Neural cell (in vitro differentiated cells): ENCODE data around the gene HMCN2. TPM values are rescaled to one million over a fixed set of nuclear protein-coding genes. Genes with fewer than 3 reads are reported as not detected.

ENCODE experiments used
- H2AFZ ChIP-seq: fragments of 200-600, 300-800 bp; sonication (generic), shearing (Covaris generic); 2 replicates; pipeline ENCODE4 v1.6.0; 2014; ENCODE audit warnings: low read depth, mild to moderate bottlenecking, antibody characterized with exemption, low read length, moderate library complexity
- H3F3A ChIP-seq: fragments of 200-600 bp; shearing (Covaris generic); 2 replicates; pipeline ENCODE4 v1.6.1; 2016; ENCODE audit warnings: mild to moderate bottlenecking, moderate library complexity, mixed read lengths, antibody characterized with exemption, low read length; ENCODE audit not compliant: insufficient read depth, poor library complexity, severe bottlenecking
- H3K27ac ChIP-seq: fragments of 200-600, 300-800 bp; sonication (generic), shearing (Covaris generic); 2 replicates; pipeline ENCODE4 v1.5.1; 2014; ENCODE audit warnings: mild to moderate bottlenecking, low read length, moderate library complexity
- H3K27me3 ChIP-seq: fragments of 300-800, 200-600 bp; sonication (generic), shearing (Covaris generic); 2 replicates; pipeline ENCODE4 v1.6.0; 2014; ENCODE audit warnings: mild to moderate bottlenecking, low read depth, low read length, moderate library complexity; ENCODE audit not compliant: insufficient read depth
- H3K36me3 ChIP-seq: fragments of 300-800, 200-600 bp; sonication (generic), shearing (Covaris generic); 2 replicates; pipeline ENCODE4 v1.5.1; 2014; ENCODE audit warnings: mild to moderate bottlenecking, antibody characterized with exemption, low read length, moderate library complexity; ENCODE audit not compliant: insufficient read depth
- H3K4me2 ChIP-seq: fragments of 300-800, 200-600 bp; sonication (generic), shearing (Covaris generic); 2 replicates; pipeline ENCODE4 v1.6.0; 2014; ENCODE audit warnings: mild to moderate bottlenecking, low read length
- H3K4me3 ChIP-seq: fragments of 300-800, 200-600 bp; sonication (generic), shearing (Covaris generic); 2 replicates; pipeline ENCODE4 v1.5.1; 2014; ENCODE audit warnings: mild to moderate bottlenecking, low read length, moderate library complexity
- H3K79me2 ChIP-seq: fragments of 200-600 bp; shearing (Covaris generic); replicated peaks from 2 replicates; pipeline ENCODE4 v1.6.0; 2014; ENCODE audit warnings: mild to moderate bottlenecking, low read length, moderate library complexity; ENCODE audit not compliant: insufficient read depth
- H3K9ac ChIP-seq: fragments of 300-800, 200-600 bp; sonication (generic), shearing (Covaris generic); 2 replicates; pipeline ENCODE4 v1.6.1; 2016; ENCODE audit warnings: mild to moderate bottlenecking, low read length, mixed read lengths
- H3K9me2 ChIP-seq: fragments of 200-600 bp; shearing (Covaris generic); 2 replicates; pipeline ENCODE4 v1.6.1; 2016; ENCODE audit warnings: mild to moderate bottlenecking, low read length, mixed read lengths; ENCODE audit not compliant: insufficient read depth
- H3K9me3 ChIP-seq: fragments of 200-600, 300-800 bp; sonication (generic), shearing (Covaris generic); 2 replicates; pipeline ENCODE4 v1.6.1; 2016; ENCODE audit warnings: mild to moderate bottlenecking, mixed run types, low read length, moderate library complexity, mixed read lengths
- H4K20me1 ChIP-seq: fragments of 200-600 bp; shearing (Covaris generic); 2 replicates; pipeline ENCODE4 v1.6.1; 2016; ENCODE audit warnings: mild to moderate bottlenecking, mixed run types; ENCODE audit not compliant: insufficient read depth
- CTCF ChIP-seq: fragments of 450-650 bp; IDR thresholded peaks from 2 replicates; pipeline ENCODE4 v1.5.1; 2014; ENCODE audit warnings: antibody characterized with exemption, mild to moderate bottlenecking, moderate library complexity; ENCODE audit not compliant: poor library complexity, severe bottlenecking
- EP300 ChIP-seq: fragments of 450-650 bp; conservative IDR thresholded peaks from 2 replicates; pipeline ENCODE4 v1.6.1; 2014; ENCODE audit warnings: antibody characterized with exemption, mild to moderate bottlenecking, moderate library complexity; ENCODE audit not compliant: poor library complexity, severe bottlenecking
- EZH2 ChIP-seq: fragments of 200-600, 300-800 bp; shearing (Covaris generic), sonication (generic); IDR thresholded peaks from 2 replicates; pipeline ENCODE4 v1.6.1; 2014; ENCODE audit warnings: antibody characterized with exemption, low read length, borderline replicate concordance, mild to moderate bottlenecking; ENCODE audit not compliant: insufficient read depth, poor library complexity, severe bottlenecking
- MXI1 ChIP-seq: fragments of 450-650 bp; conservative IDR thresholded peaks from 2 replicates; pipeline ENCODE4 v1.6.1; 2014; ENCODE audit warnings: antibody characterized with exemption, mild to moderate bottlenecking; ENCODE audit not compliant: poor library complexity, severe bottlenecking
- POLR2AphosphoS5 ChIP-seq: IDR thresholded peaks from 2 replicates; pipeline ENCODE4 v1.6.1; 2012
- RAD21 ChIP-seq: fragments of 450-650 bp; conservative IDR thresholded peaks from 2 replicates; pipeline ENCODE4 v1.6.1; 2014; ENCODE audit warnings: antibody characterized with exemption, mild to moderate bottlenecking, moderate library complexity
- SMC3 ChIP-seq: fragments of 450-650 bp; conservative IDR thresholded peaks from 2 replicates; pipeline ENCODE4 v1.6.1; 2014; ENCODE audit warnings: antibody characterized with exemption, mild to moderate bottlenecking, moderate library complexity; ENCODE audit not compliant: poor library complexity
- TAF1 ChIP-seq: IDR thresholded peaks from 2 replicates; pipeline ENCODE4 v1.6.1; 2012; ENCODE audit warnings: low read depth
- polyA plus RNA-seq: library from polyadenylated mRNA; depleted of rRNA; stranded (reverse); fragments of >200 nt; gene quantifications from 2 replicates; pipeline ENCODE4 v1.2.3, GENCODE V29; 2014
- TF ChIP-seq, protein P1 (sequence below): IDR thresholded peaks from 2 replicates; pipeline ENCODE4 v1.6.1; 2012; ENCODE audit warnings: borderline replicate concordance

Gene HMCN2
- polyA plus RNA-seq, 1 donor from 2014 or later: 1.7 TPM

GRCh38 chr9:130227833-130228232, 37.7 kb upstream of the HMCN2 start:
- Histone ChIP-seq H3K9ac (no peak overlapping the region), H3K36me3 (peaks cover 9% of the 10 kb centered on the region)
- TF ChIP-seq RAD21: no peak
- no peak for TF ChIP-seq SMC3
- no peak for TF ChIP-seq MXI1
- TF ChIP-seq EP300: no peak
- TF ChIP-seq, protein P1, sequence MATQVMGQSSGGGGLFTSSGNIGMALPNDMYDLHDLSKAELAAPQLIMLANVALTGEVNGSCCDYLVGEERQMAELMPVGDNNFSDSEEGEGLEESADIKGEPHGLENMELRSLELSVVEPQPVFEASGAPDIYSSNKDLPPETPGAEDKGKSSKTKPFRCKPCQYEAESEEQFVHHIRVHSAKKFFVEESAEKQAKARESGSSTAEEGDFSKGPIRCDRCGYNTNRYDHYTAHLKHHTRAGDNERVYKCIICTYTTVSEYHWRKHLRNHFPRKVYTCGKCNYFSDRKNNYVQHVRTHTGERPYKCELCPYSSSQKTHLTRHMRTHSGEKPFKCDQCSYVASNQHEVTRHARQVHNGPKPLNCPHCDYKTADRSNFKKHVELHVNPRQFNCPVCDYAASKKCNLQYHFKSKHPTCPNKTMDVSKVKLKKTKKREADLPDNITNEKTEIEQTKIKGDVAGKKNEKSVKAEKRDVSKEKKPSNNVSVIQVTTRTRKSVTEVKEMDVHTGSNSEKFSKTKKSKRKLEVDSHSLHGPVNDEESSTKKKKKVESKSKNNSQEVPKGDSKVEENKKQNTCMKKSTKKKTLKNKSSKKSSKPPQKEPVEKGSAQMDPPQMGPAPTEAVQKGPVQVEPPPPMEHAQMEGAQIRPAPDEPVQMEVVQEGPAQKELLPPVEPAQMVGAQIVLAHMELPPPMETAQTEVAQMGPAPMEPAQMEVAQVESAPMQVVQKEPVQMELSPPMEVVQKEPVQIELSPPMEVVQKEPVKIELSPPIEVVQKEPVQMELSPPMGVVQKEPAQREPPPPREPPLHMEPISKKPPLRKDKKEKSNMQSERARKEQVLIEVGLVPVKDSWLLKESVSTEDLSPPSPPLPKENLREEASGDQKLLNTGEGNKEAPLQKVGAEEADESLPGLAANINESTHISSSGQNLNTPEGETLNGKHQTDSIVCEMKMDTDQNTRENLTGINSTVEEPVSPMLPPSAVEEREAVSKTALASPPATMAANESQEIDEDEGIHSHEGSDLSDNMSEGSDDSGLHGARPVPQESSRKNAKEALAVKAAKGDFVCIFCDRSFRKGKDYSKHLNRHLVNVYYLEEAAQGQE: no peak
- TF ChIP-seq CTCF: no peak
- no peak for TF ChIP-seq EZH2

DNA sequence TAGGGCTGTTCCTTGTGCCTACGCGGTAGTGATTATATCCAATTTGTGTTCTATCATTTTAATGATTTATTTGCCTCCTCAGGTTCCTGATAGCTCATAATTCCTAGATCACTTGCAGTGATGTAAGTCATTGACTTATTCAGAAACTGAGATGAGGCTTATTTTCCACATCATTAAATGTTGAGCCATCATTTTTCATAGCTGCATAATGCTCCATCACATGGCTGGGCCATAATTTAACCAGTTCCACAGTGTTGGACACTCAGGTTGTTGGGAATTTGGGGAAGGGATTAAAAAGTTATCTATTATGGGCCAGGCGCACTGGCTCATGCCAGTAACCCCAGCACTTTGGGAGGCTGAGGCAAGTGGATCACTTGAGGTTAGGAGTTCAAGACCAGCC, 35.8 kb upstream of the HMCN2 start:
- H4K20me1 ChIP-seq: no peaks in the 10 kb centered on the region
- H3K9me2 ChIP-seq: no peaks in the 10 kb centered on the region
- H3K9ac ChIP-seq: no peak overlapping the region
- H3F3A ChIP-seq: no peaks in the 10 kb centered on the region
- H3K79me2 ChIP-seq: no peaks in the 10 kb centered on the region
- H2AFZ ChIP-seq: no peak overlapping the region
- H3K27me3 ChIP-seq: no peaks in the 10 kb centered on the region
- peaks cover 6% of the 10 kb centered on the region for H3K9me3 ChIP-seq
- H3K36me3 ChIP-seq: peaks cover 12% of the 10 kb centered on the region
- H3K27ac ChIP-seq: no peak overlapping the region
- H3K4me2 ChIP-seq: no peak overlapping the region
- TF ChIP-seq EP300 (no peak), POLR2AphosphoS5 (no peak), TAF1 (no peak), MXI1 (no peak)
- no peak overlapping the region for H3K4me3 ChIP-seq

More at GRCh38 chr9:130227833-130228232, 37.7 kb upstream of the HMCN2 start:
- Histone ChIP-seq H3K4me3 (no peak overlapping the region), H3K27ac (no peak overlapping the region), H3K9me3 (peaks cover 6% of the 10 kb centered on the region), H3K9me2 (no peaks in the 10 kb centered on the region), H3F3A (no peaks in the 10 kb centered on the region), H3K4me2 (no peak overlapping the region), H3K27me3 (no peaks in the 10 kb centered on the region), H2AFZ (no peak overlapping the region), H4K20me1 (no peaks in the 10 kb centered on the region), H3K79me2 (no peaks in the 10 kb centered on the region)

DNA sequence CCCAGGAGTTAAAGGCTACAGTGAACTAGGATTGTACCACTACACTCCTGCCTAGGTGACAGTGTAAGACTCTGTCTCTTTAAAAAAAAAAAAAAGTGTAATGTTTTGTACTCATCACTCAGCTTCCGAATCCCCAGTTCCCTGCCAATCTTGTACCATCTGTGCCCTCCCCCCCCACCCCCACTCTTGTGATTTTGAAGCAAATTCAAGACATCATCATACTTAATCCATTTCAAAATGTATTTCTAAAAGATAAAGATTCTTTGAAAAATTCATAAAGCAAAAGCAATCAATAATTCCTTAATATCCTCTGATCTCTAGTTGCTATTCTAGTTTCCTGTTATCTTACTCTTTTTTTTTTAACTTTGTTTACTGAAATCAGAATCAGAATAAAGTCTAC, 34.9 kb upstream of the HMCN2 start:
- Histone ChIP-seq H3K27me3 (no peaks in the 10 kb centered on the region), H3K36me3 (peaks cover 7% of the 10 kb centered on the region)
- TF ChIP-seq MXI1: no peak
- TF ChIP-seq, protein P1: no peak
- TF ChIP-seq RAD21: no peak
- no peak for TF ChIP-seq TAF1
- no peak for TF ChIP-seq CTCF
- no peak for TF ChIP-seq SMC3

More for the DNA sequence above, 34.9 kb upstream of the HMCN2 start:
- peaks cover 6% of the 10 kb centered on the region for H3K9me3 ChIP-seq
- H3F3A ChIP-seq: no peaks in the 10 kb centered on the region
- no peak overlapping the region for H3K9ac ChIP-seq
- H3K27ac ChIP-seq: no peak overlapping the region
- no peaks in the 10 kb centered on the region for H3K9me2 ChIP-seq
- H4K20me1 ChIP-seq: no peaks in the 10 kb centered on the region
- no peak overlapping the region for H3K4me2 ChIP-seq
- H3K4me3 ChIP-seq: no peak overlapping the region
- no peak overlapping the region for H2AFZ ChIP-seq
- no peaks in the 10 kb centered on the region for H3K79me2 ChIP-seq
